CD4-positive, alpha-beta T cell treated with Interleukin-15 for 1 hour (primary cell): ENCODE measurements around the gene CELF4.

ENCODE experiments used
- DNase-seq: peaks from one replicate; pipeline ENCODE4 v3.0.0-alpha.2; 2020

Gene CELF4

GRCh38 chr18:37521510-37522465 lies 43.8 kb downstream of the CELF4 start:
- DNase-seq: no peak

DNA sequence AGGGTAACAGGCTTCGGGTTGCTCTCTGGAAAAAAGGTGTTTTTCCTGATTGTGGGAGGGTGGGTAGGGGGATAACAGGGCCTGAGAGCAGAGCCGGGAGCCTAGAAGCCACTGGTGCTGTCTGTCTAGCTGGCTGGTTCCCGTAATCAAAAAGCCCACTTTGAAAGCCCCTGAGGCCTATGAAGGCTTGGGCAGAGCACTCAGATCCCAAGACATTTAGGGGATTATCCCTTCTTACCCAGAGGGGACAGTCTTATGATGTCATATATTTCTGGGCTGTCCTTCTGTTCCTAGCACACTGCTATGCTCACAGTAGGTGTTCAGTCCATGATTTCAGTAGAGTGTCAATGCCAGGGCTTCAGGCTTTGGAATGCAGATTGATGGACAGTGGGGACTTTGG lies 45.1 kb downstream of the CELF4 start:
- no peak for DNase-seq

GRCh38 chr18:37519510-37520135 lies 46.0 kb downstream of the CELF4 start:
- no peak for DNase-seq

GRCh38 chr18:37516361-37516853 lies 49.2 kb downstream of the CELF4 start:
- no peak for DNase-seq

DNA sequence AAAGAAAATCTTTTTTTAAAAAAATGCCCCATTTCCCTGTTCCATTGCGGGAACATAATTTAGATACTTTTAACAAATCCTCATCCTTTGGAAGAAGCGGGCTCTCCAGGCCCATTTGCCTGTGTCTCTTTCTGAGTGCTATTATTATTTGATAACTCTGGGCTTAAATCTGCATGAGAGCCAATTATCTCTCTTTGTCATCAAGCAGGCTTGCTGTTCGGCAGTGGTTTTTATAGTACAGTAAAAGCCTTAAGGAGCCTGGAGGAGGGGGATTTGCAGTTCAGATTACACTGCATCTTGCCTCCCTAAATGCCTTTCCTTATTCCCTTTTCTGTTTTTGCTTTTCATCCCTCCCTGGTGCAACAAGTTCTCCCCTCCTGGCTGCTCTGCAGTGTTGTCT lies 50.6 kb downstream of the CELF4 start:
- DNase-seq: no peak

DNA sequence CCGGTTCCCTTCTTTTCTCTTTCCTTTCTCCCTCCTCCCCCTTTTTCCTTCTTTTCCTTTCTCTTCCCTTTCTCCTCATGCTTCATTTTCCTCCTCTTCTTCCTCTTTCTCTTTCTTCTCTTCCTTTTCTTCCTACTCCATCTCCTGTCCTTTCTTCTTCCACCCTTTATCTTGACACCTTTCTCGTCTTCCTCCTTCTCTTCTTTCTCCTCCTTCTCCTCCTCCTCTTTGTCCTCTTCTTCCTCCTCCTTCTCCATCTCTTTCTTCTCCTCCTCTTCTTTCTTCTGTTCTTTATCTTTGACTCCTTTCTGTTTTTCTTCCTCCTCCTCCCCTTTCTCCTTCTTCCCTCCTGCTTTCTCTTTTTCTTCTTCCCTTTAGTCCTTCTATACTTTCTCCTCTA lies 53.2 kb downstream of the CELF4 start:
- DNase-seq: no peak

GRCh38 chr18:37511721-37512298 lies 53.8 kb downstream of the CELF4 start:
- DNase-seq: no peak

GRCh38 chr18:37509600-37509999 lies 56.0 kb downstream of the CELF4 start:
- DNase-seq: no peak

DNA sequence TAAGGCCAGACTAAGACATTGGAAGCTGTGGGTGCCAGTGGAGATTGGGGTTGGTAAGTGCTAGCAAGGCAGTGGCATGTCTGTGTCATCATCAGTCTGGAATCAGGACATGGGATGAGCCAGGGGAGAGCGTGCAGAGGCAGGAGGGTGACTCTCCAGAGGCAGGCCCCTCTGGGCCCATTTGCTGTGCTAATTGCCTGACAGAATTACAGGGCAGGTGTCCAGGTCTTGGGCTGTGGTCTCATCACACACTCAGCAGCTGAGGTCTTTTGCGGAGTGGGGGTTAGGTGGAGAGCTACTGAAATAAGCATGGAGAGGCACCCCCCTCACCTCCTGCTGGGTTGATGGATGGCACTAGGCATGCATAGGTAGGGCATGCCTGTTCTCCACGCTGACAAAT lies 57.4 kb downstream of the CELF4 start:
- no peak for DNase-seq

DNA sequence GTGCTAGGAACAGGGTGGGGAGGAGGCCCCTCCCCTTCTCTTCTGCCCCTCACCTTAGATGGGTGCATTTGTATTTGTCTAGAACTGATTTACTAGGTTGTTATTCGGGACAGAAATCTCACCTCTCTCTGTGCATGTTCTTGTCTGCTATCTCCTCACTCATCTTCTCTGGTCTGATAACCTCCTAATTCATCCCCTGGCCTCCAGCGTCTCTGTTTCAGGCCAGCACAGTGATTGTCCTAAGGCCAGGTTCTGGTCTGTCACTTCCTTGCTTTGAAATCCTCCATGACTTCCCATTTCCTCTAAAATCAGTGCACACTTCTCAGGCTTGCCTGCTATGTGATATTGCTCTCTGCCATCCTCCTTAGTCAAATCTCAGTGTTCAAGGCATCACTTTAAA lies 58.4 kb downstream of the CELF4 start:
- DNase-seq: no peak

DNA sequence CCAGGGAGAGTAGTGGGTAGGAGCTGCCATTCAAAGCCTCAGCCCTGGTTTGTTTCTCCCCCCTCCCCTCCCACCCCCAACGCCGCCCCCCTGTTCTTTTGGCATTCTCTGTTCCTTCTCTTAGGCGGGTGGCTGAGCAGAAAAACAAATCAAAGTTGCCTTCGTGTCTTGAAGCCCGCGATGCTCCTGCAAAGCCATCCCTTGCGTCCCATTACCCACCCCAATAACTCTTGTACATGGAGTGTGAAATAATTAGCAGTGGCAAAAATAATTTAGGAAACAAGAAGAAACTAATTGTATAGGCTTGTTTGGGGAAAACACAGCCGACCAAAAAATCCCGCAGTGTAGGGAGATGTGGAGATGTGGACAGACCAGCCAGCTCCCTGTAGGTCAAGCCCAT lies 59.6 kb downstream of the CELF4 start:
- no peak for DNase-seq

- no peak for DNase-seq
Measured at GRCh38 chr18:37505321-37505720, 60.3 kb downstream of the CELF4 start.

- DNase-seq: no peak
Measured at GRCh38 chr18:37502601-37503000, 63.0 kb downstream of the CELF4 start.

- no peak for DNase-seq
Measured at GRCh38 chr18:37502036-37502435, 63.6 kb downstream of the CELF4 start.

DNA sequence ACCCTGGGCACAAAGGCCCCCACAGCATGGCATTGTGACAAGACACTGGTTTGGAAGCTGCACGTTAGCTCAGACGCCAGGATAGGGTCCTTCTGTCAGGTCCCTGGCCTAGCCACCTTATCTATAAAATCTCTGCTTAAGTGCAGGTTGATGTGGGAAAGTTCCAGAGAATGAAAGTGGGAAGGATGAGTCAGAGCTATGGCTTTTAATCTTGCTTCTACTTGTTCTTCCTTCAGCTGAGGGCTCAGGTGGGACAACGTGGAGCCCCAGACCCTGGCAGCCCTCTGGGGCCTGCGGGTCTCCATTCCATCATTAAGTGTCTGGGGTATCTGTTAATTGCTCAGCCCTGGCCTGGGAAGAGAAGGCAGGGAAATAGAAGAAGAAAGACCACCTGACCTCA lies 64.5 kb downstream of the CELF4 start:
- no peak for DNase-seq

DNA sequence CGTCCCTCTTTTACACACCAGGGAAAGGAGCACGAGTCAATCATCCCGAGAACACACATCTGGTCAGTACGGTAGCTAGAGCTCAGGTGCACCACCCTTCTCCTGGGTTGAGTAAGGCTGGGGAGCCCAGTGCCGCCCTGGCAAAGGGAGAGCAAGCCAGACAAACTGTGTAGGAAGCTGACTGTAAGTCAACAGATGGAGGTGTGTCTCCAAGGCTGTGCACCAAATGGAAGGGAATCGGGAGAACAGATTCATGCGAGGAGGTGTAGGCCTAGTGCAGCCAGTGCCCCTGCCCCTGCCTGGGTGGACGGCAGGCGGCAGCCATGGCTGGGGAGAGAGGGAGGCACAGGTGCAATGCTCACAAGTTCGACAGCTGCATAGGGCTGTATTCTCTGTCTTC lies 65.7 kb downstream of the CELF4 start:
- DNase-seq: no peak

- no peak for DNase-seq
Measured at GRCh38 chr18:37499044-37499443, 66.6 kb downstream of the CELF4 start.

GRCh38 chr18:37497853-37498518 lies 67.6 kb downstream of the CELF4 start:
- DNase-seq: no peak

DNA sequence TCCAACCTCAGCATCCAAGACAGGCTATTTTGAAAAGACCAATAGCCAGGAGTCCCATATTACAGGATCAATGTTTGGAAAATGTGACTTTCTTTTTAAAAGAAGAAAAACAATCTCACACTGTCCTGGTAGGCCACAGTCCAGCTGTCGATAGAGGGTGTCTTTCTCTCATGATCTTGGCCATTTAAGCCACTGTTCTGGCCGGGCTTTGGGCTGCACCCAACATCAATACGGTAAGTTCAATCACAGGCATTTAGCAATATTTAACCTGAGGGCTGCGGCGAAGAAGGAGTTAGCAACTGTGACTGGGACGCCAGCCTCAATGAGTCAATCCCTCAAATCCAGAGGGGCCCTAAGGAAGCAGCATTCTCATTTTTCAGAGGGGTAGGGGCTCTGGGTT lies 69.0 kb downstream of the CELF4 start:
- DNase-seq: no peak

DNA sequence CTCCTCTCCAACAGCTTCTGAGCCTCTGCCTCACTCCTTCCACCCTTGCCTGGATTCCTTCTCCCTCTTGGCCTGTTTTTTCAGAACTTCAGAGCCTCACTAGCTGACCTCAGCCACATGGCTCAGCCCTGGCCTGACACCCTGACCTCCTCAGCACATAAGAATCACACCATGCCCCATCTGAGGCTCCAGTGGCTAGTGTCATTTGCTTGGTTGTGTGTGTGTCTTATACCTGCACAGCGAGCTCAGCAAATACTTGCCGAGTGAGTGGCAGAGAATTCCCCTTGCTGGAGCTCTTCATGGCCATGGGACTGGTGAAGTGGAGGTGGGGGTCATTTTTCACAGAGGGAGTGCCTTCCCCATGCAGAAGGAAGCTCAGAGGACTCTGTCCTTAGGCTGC lies 70.2 kb downstream of the CELF4 start:
- DNase-seq: no peak

- DNase-seq: no peak
Measured at GRCh38 chr18:37494406-37494805, 71.2 kb downstream of the CELF4 start.

GRCh38 chr18:37493352-37493935 lies 72.2 kb downstream of the CELF4 start:
- DNase-seq: no peak

- DNase-seq: no peak
Measured at GRCh38 chr18:37492952-37493351, 72.6 kb downstream of the CELF4 start.
